ENCODE data around the gene SAMD7.

- TF ChIP-seq MYC (IDR thresholded peaks at IDR 0.05; ENCODE audit: low read depth, low read length) (no peak), MYC (CRISPR knock-in tag; IDR thresholded peaks at IDR 0.05; ENCODE audit: borderline replicate concordance, low read depth) (no peak), PATZ1 (CRISPR knock-in tag; IDR thresholded peaks at IDR 0.05; ENCODE audit: borderline replicate concordance) (no peak), CTCF (IDR thresholded peaks at IDR 0.05 in 2 of 3, conservative IDR thresholded peaks at IDR 0.05 in 1 of 3; ENCODE audit: insufficient read depth in 2 of 3, low read depth in 1 of 3, low read length in 3 of 3) (no peak), TEAD2 (tag; IDR thresholded peaks at IDR 0.05) (no peak)
Observed at GRCh38 chr3:169984292-169984691, 72.9 kb downstream of the SAMD7 start.

Data from K562 (cell line).